ENCODE measurements around the gene CHCHD6. TPM values are rescaled to one million over a fixed set of nuclear protein-coding genes. Genes with fewer than 3 reads are reported as not detected.
"Not testable (repeated sequence)": the region's sequence is repeated elsewhere in the genome, so short reads cannot be mapped to it uniquely, and the experiment has no call there.

Gene CHCHD6
- total RNA-seq, 1 donor from 2014 or later: 17.1 TPM

DNA sequence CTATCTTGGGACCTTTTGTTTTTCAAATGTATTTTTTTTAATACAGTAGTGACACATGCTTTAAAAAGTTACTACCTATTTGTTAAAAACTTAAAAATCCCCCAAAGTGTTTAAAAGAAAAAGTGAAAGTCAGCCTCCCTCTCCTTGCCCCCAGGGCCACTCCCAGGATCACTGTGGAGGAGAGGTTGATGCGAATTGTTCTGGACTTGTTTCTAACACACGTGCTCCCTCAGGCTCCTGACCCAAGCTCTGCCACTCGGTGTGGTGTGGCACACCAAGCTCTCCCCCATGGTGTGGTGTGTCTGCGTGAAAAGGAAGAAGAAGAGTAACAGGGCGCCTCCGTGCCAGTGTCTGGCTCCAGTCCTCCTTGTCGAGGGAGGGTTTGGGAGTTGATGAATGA lies 93.5 kb downstream of the CHCHD6 start:
- Mint-ChIP-seq H3K27ac (ENCODE audit: unreplicated experiment) (no peak overlapping the region), H3K9me3 (ENCODE audit: low read depth) (peaks cover 28% of the 10 kb centered on the region), H3K36me3 (ENCODE audit: low read depth) (peaks cover 21% of the 10 kb centered on the region), H3K27me3 (ENCODE audit: low read depth) (no peaks in the 10 kb centered on the region), H3K4me1 (ENCODE audit: low read depth) (peaks cover 11% of the 10 kb centered on the region), H3K4me3 (ENCODE audit: unreplicated experiment) (no peak overlapping the region)
- TF ChIP-seq, protein P1, sequence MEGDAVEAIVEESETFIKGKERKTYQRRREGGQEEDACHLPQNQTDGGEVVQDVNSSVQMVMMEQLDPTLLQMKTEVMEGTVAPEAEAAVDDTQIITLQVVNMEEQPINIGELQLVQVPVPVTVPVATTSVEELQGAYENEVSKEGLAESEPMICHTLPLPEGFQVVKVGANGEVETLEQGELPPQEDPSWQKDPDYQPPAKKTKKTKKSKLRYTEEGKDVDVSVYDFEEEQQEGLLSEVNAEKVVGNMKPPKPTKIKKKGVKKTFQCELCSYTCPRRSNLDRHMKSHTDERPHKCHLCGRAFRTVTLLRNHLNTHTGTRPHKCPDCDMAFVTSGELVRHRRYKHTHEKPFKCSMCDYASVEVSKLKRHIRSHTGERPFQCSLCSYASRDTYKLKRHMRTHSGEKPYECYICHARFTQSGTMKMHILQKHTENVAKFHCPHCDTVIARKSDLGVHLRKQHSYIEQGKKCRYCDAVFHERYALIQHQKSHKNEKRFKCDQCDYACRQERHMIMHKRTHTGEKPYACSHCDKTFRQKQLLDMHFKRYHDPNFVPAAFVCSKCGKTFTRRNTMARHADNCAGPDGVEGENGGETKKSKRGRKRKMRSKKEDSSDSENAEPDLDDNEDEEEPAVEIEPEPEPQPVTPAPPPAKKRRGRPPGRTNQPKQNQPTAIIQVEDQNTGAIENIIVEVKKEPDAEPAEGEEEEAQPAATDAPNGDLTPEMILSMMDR (IDR thresholded peaks at IDR 0.05): no peak
- DNase-seq (ENCODE audit: low spot score): no peak

- peaks cover 11% of the 10 kb centered on the region for H3K4me1 Mint-ChIP-seq (ENCODE audit: low read depth)
- TF ChIP-seq, protein P1 (IDR thresholded peaks at IDR 0.05): no peak
- H3K9me3 Mint-ChIP-seq (ENCODE audit: low read depth): peaks cover 23% of the 10 kb centered on the region
- no peak overlapping the region for H3K27ac Mint-ChIP-seq (ENCODE audit: unreplicated experiment)
- DNase-seq (ENCODE audit: low spot score): no peak
- H3K4me3 Mint-ChIP-seq (ENCODE audit: unreplicated experiment): no peak overlapping the region
- no peaks in the 10 kb centered on the region for H3K27me3 Mint-ChIP-seq (ENCODE audit: low read depth)
- peaks cover 13% of the 10 kb centered on the region for H3K36me3 Mint-ChIP-seq (ENCODE audit: low read depth)
Measured at GRCh38 chr3:126798521-126798920, 94.5 kb downstream of the CHCHD6 start.

DNA sequence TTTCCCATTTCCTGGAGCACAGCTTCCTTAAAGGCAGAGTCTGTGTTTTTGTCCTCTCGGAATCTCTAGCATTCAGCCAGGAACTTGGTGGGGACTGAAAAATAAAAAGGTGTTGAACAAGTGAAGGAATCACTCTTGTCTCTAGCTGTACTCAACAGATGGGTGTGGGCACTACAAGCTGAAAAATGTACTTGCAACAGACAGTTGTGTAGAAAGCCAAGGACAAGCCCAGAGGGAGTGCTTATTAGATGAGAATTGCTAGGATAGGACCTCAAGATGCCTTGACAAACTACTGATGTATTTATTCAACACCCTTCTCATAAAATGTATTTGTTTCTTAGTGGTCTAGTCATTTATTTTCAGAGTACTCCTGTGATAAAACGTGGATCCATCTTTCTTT lies 95.1 kb downstream of the CHCHD6 start:
- TF ChIP-seq, protein P1 (IDR thresholded peaks at IDR 0.05): no peak
- Mint-ChIP-seq H3K27ac (ENCODE audit: unreplicated experiment) (no peak overlapping the region), H3K4me3 (ENCODE audit: unreplicated experiment) (no peak overlapping the region), H3K27me3 (ENCODE audit: low read depth) (no peaks in the 10 kb centered on the region), H3K9me3 (ENCODE audit: low read depth) (peaks cover 21% of the 10 kb centered on the region), H3K36me3 (ENCODE audit: low read depth) (peaks cover 12% of the 10 kb centered on the region), H3K4me1 (ENCODE audit: low read depth) (peaks cover 11% of the 10 kb centered on the region)
- no peak for DNase-seq (ENCODE audit: low spot score)

DNA sequence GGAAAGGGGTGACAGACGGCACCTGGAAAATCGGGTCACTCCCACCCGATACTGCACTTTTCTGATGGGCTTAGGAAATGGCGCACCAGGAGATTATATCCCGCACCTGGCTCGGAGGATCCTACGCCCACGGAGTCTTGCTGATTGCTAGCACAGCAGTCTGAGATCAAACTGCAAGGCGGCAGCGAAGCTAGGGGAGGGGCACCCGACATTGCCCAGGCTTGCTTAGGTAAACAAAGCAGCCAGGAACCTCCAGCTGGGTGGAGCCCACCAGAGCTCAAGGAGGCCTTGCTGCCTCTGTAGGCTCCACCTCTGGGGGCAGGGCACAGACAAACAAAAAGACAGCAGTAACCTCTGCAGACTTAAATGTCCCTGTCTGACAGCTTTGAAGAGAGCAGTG lies 97.3 kb downstream of the CHCHD6 start:
- Mint-ChIP-seq H3K4me1 (ENCODE audit: low read depth) (peaks cover 11% of the 10 kb centered on the region), H3K36me3 (ENCODE audit: low read depth) (peaks cover 14% of the 10 kb centered on the region), H3K9me3 (ENCODE audit: low read depth) (peaks cover 21% of the 10 kb centered on the region)
- not testable (repeated sequence) for DNase-seq (ENCODE audit: low spot score); H3K27ac Mint-ChIP-seq (ENCODE audit: unreplicated experiment); H3K27me3 Mint-ChIP-seq (ENCODE audit: low read depth); H3K4me3 Mint-ChIP-seq (ENCODE audit: unreplicated experiment)

DNA sequence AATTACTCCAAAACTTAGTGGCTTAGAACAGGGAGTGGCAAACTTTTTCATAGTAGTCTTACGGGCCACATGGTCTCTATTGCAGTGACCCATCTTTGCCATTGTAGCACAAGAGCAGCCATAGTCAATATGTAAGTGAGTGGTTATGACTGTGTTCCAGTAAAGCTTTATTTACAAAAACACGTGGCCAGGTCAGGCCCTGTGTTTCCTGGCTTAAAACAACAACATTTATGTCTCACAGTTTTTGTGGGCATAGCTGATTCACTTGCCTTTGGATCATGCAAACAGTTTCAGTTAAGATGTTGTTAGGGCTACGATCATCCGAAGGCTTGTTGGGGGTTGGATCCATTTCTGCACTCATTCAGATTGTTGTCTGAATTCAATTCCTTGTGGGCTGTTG lies 103.8 kb downstream of the CHCHD6 start:
- Mint-ChIP-seq H3K4me3 (ENCODE audit: unreplicated experiment) (no peak overlapping the region), H3K36me3 (ENCODE audit: low read depth) (peaks cover 2% of the 10 kb centered on the region), H3K27me3 (ENCODE audit: low read depth) (no peaks in the 10 kb centered on the region), H3K4me1 (ENCODE audit: low read depth) (peaks cover 8% of the 10 kb centered on the region), H3K9me3 (ENCODE audit: low read depth) (peaks cover 15% of the 10 kb centered on the region), H3K27ac (ENCODE audit: unreplicated experiment) (no peak overlapping the region)
- TF ChIP-seq, protein P1 (IDR thresholded peaks at IDR 0.05): no peak
- DNase-seq (ENCODE audit: low spot score): no peak

GRCh38 chr3:126811530-126811929 lies 107.5 kb downstream of the CHCHD6 start:
- DNase-seq (ENCODE audit: low spot score): no peak
- no peak overlapping the region for H3K4me3 Mint-ChIP-seq (ENCODE audit: unreplicated experiment)
- H3K27ac Mint-ChIP-seq (ENCODE audit: unreplicated experiment): no peak overlapping the region
- no peaks in the 10 kb centered on the region for H3K36me3 Mint-ChIP-seq (ENCODE audit: low read depth)
- H3K27me3 Mint-ChIP-seq (ENCODE audit: low read depth): no peaks in the 10 kb centered on the region
- peaks cover 8% of the 10 kb centered on the region for H3K4me1 Mint-ChIP-seq (ENCODE audit: low read depth)
- TF ChIP-seq, protein P1 (IDR thresholded peaks at IDR 0.05): no peak
- H3K9me3 Mint-ChIP-seq (ENCODE audit: low read depth): peaks cover 7% of the 10 kb centered on the region

Data from chondrocyte (in vitro differentiated cells).